ENCODE results near the gene HACD2. TPM values are rescaled to one million over a fixed set of nuclear protein-coding genes. Genes with fewer than 3 reads are reported as not detected.

HACD2 gene
- total RNA-seq, 1 donor from 2014 or later, result 59.9 TPM

GRCh38 chr3:123576122-123576521 is 8.7 kb downstream of the HACD2 start:
- DNase-seq (ENCODE audit: low spot score in 2 of 2), result no peak
- no peak for FAIRE-seq

GRCh38 chr3:123571973-123572365 is 12.9 kb downstream of the HACD2 start:
- no peak for DNase-seq (ENCODE audit: low spot score in 2 of 2)
- no peak for FAIRE-seq

- no peak for DNase-seq (ENCODE audit: low spot score in 2 of 2)
- FAIRE-seq, result no peak
These were observed 13.4 kb downstream of the HACD2 start for GRCh38 chr3:123571264-123571972.

GRCh38 chr3:123568875-123569274 is 16.0 kb downstream of the HACD2 start:
- FAIRE-seq, result no peak
- no peak for DNase-seq (ENCODE audit: low spot score in 2 of 2)

- no peak for FAIRE-seq
- no peak for DNase-seq (ENCODE audit: low spot score in 2 of 2)
These were observed 16.8 kb downstream of the HACD2 start for GRCh38 chr3:123568034-123568433.

- DNase-seq (ENCODE audit: low spot score in 2 of 2), result no peak
- FAIRE-seq, result no peak
These were observed 20.8 kb downstream of the HACD2 start for GRCh38 chr3:123564056-123564455.

GRCh38 chr3:123562547-123562946 is 22.3 kb downstream of the HACD2 start:
- DNase-seq (ENCODE audit: low spot score in 2 of 2) (no peak), FAIRE-seq (no peak)

GRCh38 chr3:123561188-123561587 is 23.7 kb downstream of the HACD2 start:
- no peak for FAIRE-seq
- DNase-seq (ENCODE audit: low spot score in 2 of 2), result no peak

- FAIRE-seq, result peak; percentile 95
- DNase-seq (ENCODE audit: low spot score in 2 of 2), result peak in 1 of 2 donors; percentile 45
These were observed 25.6 kb downstream of the HACD2 start for GRCh38 chr3:123559040-123559861.

GRCh38 chr3:123553536-123553935 is 31.3 kb downstream of the HACD2 start:
- DNase-seq (ENCODE audit: low spot score in 2 of 2) (no peak), FAIRE-seq (no peak)

GRCh38 chr3:123552768-123553167 is 32.1 kb downstream of the HACD2 start:
- no peak for DNase-seq (ENCODE audit: low spot score in 2 of 2)
- FAIRE-seq, result no peak

- no peak for DNase-seq (ENCODE audit: low spot score in 2 of 2)
These were observed 32.6 kb downstream of the HACD2 start for GRCh38 chr3:123552095-123552714.

GRCh38 chr3:123547881-123548519 is 36.9 kb downstream of the HACD2 start:
- no peak for DNase-seq (ENCODE audit: low spot score in 2 of 2)
- no peak for FAIRE-seq

More at GRCh38 chr3:123552095-123552714, 32.6 kb downstream of the HACD2 start:
- no peak for FAIRE-seq

- FAIRE-seq (no peak), DNase-seq (ENCODE audit: low spot score in 2 of 2) (no peak)
These were observed 38.6 kb downstream of the HACD2 start for GRCh38 chr3:123546133-123546755.

- DNase-seq (ENCODE audit: low spot score in 2 of 2) (no peak), FAIRE-seq (no peak)
These were observed 40.9 kb downstream of the HACD2 start for GRCh38 chr3:123543950-123544349.

- DNase-seq (ENCODE audit: low spot score in 2 of 2) (no peak), FAIRE-seq (no peak)
These were observed 44.6 kb downstream of the HACD2 start for GRCh38 chr3:123540285-123540684.

GRCh38 chr3:123536153-123536895 is 48.5 kb downstream of the HACD2 start:
- DNase-seq (ENCODE audit: low spot score in 2 of 2) (no peak), FAIRE-seq (no peak)

- FAIRE-seq (no peak), DNase-seq (ENCODE audit: low spot score in 2 of 2) (no peak)
These were observed 49.3 kb downstream of the HACD2 start for GRCh38 chr3:123535580-123535979.

GRCh38 chr3:123534264-123534663 is 50.6 kb downstream of the HACD2 start:
- DNase-seq (ENCODE audit: low spot score in 2 of 2) (no peak), FAIRE-seq (peak; percentile 30)

All from frontal cortex (tissue), 4 donors.